Endothelial cell of umbilical vein (primary cell): ENCODE results near the gene B3GAT1. TPM values are rescaled to one million over a fixed set of nuclear protein-coding genes. Genes with fewer than 3 reads are reported as not detected.

Experiments used
- BruUV-seq: library from RNA; stranded (reverse); fragments of 400-500 nt; replicated peaks from 2 replicates; lab custom pipeline; 2021; lab: Mats Ljungman, UMichigan
- CTCF ChIA-PET: fragments of 300-600, 350-600 bp; sonication (Branson Sonifier 250); formaldehyde crosslinking; loops from one replicate; lab custom pipeline; 2021; ENCODE audit warnings: antibody characterized with exemption, inconsistent platforms; lab: Charles Lee
- POLR2A ChIA-PET: fragments of 300-600, 350-600 bp; sonication (Branson Sonifier 250); formaldehyde crosslinking; loops from one replicate; lab custom pipeline; 2021; ENCODE audit warnings: antibody characterized with exemption, inconsistent platforms; lab: Charles Lee
- DNase-seq: peaks from one replicate; pipeline ENCODE4 v3.0.0-alpha.2; 2011; ENCODE audit warnings: low read depth, low spot score
- FAIRE-seq: peaks from 2 replicates; lab custom pipeline; 2011; peaks lifted over from hg19 to GRCh38; lab: Jason Lieb, UNC
- H2AFZ ChIP-seq: 2 replicates; pipeline ENCODE4 v1.6.0; 2012; ENCODE audit warnings: low read depth, low read length, control low read depth, inconsistent platforms
- H3K27ac ChIP-seq: 2 replicates; pipeline ENCODE4 v1.5.1; 2011; ENCODE audit warnings: low read depth, mild to moderate bottlenecking, control low read depth, low read length, moderate library complexity; ENCODE audit not compliant: insufficient read depth
- H3K27me3 ChIP-seq, 2 experiments: 2 replicates each; pipeline versions ENCODE4 v1.6.0 to v1.6.1; 2011; ENCODE audit warnings: low read length in 2 of 2, mixed read lengths in 1 of 2; ENCODE audit not compliant: control insufficient read depth in 2 of 2, insufficient read depth in 2 of 2
- H3K36me3 ChIP-seq, 2 experiments: 2 replicates in 1 of 2; 3 replicates in 1 of 2; pipeline ENCODE4 v1.5.1; 2011; ENCODE audit warnings: low read length in 2 of 2, mild to moderate bottlenecking in 1 of 2, moderate library complexity in 1 of 2; ENCODE audit not compliant: control insufficient read depth in 2 of 2, insufficient read depth in 2 of 2; ENCODE audit errors: extremely low read depth in 1 of 2
- H3K4me1 ChIP-seq: 3 replicates; pipeline ENCODE4 v1.5.1; 2011; ENCODE audit warnings: mild to moderate bottlenecking, low read length; ENCODE audit not compliant: control insufficient read depth, insufficient read depth; ENCODE audit errors: extremely low read depth
- H3K4me2 ChIP-seq: 2 replicates; pipeline ENCODE4 v1.6.1; 2011; ENCODE audit warnings: low read length, control low read depth, mixed read lengths; ENCODE audit not compliant: insufficient read depth
- H3K4me3 ChIP-seq, 3 experiments: fragments of 200-600 bp in 1 of 3; sonication (generic), shearing (Covaris generic) in 1 of 3; replicated peaks in 1 of 3; 2 replicates each; pipeline ENCODE4 v1.5.1; 2011 to 2016; ENCODE audit warnings: control low read depth in 3 of 3, low read length in 3 of 3, mild to moderate bottlenecking in 2 of 3, inconsistent platforms in 1 of 3, low read depth in 1 of 3, moderate library complexity in 1 of 3; ENCODE audit not compliant: insufficient read depth in 1 of 3
- H3K79me2 ChIP-seq: 2 replicates; pipeline ENCODE4 v1.6.0; 2012; ENCODE audit warnings: low read length, inconsistent platforms; ENCODE audit not compliant: control insufficient read depth, insufficient read depth
- H3K9ac ChIP-seq: replicated peaks from 2 replicates; pipeline ENCODE3; 2011; ENCODE audit warnings: low read length, control low read depth; ENCODE audit not compliant: insufficient read depth; ENCODE audit errors: extremely low read depth
- H3K9me1 ChIP-seq: replicated peaks from 3 replicates; pipeline ENCODE4 v1.6.0; 2011; ENCODE audit warnings: mild to moderate bottlenecking, low read length; ENCODE audit not compliant: control insufficient read depth, insufficient read depth; ENCODE audit errors: extremely low read depth
- H3K9me3 ChIP-seq: replicated peaks from 2 replicates; pipeline ENCODE4 v1.5.1; 2012; ENCODE audit warnings: low read length, inconsistent platforms; ENCODE audit not compliant: control insufficient read depth, insufficient read depth
- H4K20me1 ChIP-seq: replicated peaks from 2 replicates; pipeline ENCODE3; 2011; ENCODE audit warnings: mild to moderate bottlenecking, low read length; ENCODE audit not compliant: control insufficient read depth, insufficient read depth; ENCODE audit errors: extremely low read depth
- EZH2 ChIP-seq: IDR thresholded peaks from 2 replicates; pipeline ENCODE4 v1.6.1; 2012; ENCODE audit warnings: borderline replicate concordance, low read depth, mild to moderate bottlenecking, moderate library complexity, low read length, inconsistent platforms; ENCODE audit not compliant: severe bottlenecking
- FOS ChIP-seq: IDR thresholded peaks from 2 replicates; pipeline ENCODE4 v1.6.1; 2011; ENCODE audit warnings: mild to moderate bottlenecking, low read length, moderate library complexity, borderline replicate concordance; ENCODE audit not compliant: insufficient read depth
- GATA2 ChIP-seq: IDR thresholded peaks from 2 replicates; pipeline ENCODE4 v1.7.0; 2011; ENCODE audit warnings: low read depth, mild to moderate bottlenecking, moderate library complexity, mixed read lengths, low read length; ENCODE audit not compliant: insufficient read length, insufficient read depth
- JUN ChIP-seq: IDR thresholded peaks from 2 replicates; pipeline ENCODE4 v1.6.1; 2011; ENCODE audit warnings: borderline replicate concordance, low read depth; ENCODE audit not compliant: insufficient read length, insufficient read depth
- MYC ChIP-seq: IDR thresholded peaks from one replicate; pipeline ENCODE4 v1.6.1; 2011; ENCODE audit warnings: mild to moderate bottlenecking, low read depth, low read length
- POLR2A ChIP-seq: IDR thresholded peaks from 2 replicates; pipeline ENCODE4 v1.6.1; 2012; ENCODE audit warnings: low read depth, mild to moderate bottlenecking, control low read depth, low read length
- POLR2AphosphoS5 ChIP-seq: IDR thresholded peaks from 2 replicates; pipeline ENCODE4 v1.6.1; 2012; ENCODE audit warnings: low read depth, mild to moderate bottlenecking, control low read depth, low read length, moderate library complexity; ENCODE audit not compliant: insufficient read depth
- dilution Hi-C: fragments of 300-500 bp; cut with MboI; formaldehyde crosslinking; loops from one replicate; pipeline ENCODE4 v1.15.0; 2019; ENCODE audit warnings: low sequenced_read_pairs; ENCODE audit not compliant: extremely low pct_ligation_motif_present
- intact Hi-C: fragments of 100-400 bp; cut with micrococcal nuclease; formaldehyde crosslinking; loops from one replicate; pipeline ENCODE4 v1.10.0; 2022
- polyA plus RNA-seq, 4 experiments: library from polyadenylated mRNA; depleted of rRNA in 3 of 4; stranded (reverse) in 3 of 4; unstranded in 1 of 4; fragments of >200 nt; gene quantifications; 2 replicates each; pipeline versions ENCODE4 v1.2.1 to v1.2.3, GENCODE V29; 2011 to 2012; ENCODE audit warnings: missing spikeins in 1 of 4
- total RNA-seq: library from RNA; stranded (reverse); gene quantifications from 2 replicates; pipeline ENCODE4 v1.2.3, GENCODE V29; 2021
- TF ChIP-seq, protein P1 (sequence below): IDR thresholded peaks from 2 replicates; pipeline ENCODE4 v1.6.1; 2011; ENCODE audit not compliant: insufficient read depth, insufficient read length
- TF ChIP-seq, protein P2 (sequence below), 2 donors: IDR thresholded peaks; 1 replicate in 1 of 2; 2 replicates in 1 of 2; pipeline ENCODE4 v1.5.1; 2011; ENCODE audit warnings: low read length in 2 of 2, mild to moderate bottlenecking in 2 of 2, moderate library complexity in 2 of 2, control low read depth in 1 of 2, inconsistent platforms in 1 of 2, low read depth in 1 of 2; ENCODE audit not compliant: insufficient read depth in 1 of 2; ENCODE audit errors: extremely low read depth in 1 of 2

The B3GAT1 gene
- total and polyA plus RNA-seq, 2 donors (not counting 3 experiments of a cell fraction or from before 2014, with no cell fraction given) = 0.01 TPM; not detected in 1

DNA sequence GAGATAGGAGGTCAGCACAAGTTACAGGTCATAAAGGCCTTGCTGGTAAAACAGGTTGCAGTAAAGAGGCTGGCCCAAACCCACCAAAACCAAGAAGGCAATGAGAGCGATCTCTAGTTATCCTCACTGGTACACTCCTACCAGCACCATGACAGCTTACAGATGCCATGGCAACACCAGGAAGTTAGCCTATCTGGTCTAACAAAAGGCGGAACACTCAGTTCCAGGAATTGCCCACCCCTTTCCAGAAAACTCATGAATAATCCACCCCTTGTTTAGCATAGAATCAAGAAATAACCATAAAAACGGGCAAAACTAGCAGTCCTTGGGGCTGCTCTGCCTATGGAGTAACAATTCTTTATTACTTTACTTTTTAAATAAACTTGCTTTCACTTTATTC lies 43.5 kb upstream of the B3GAT1 start:
- Histone ChIP-seq H3K27me3 (no peaks in the 10 kb centered on the region), H3K9me3 (no peaks in the 10 kb centered on the region), H2AFZ (no peak overlapping the region), H3K4me1 (no peaks in the 10 kb centered on the region), H3K9me1 (no peaks in the 10 kb centered on the region), H3K36me3 (no peaks in the 10 kb centered on the region), H3K4me2 (no peak overlapping the region), H4K20me1 (no peaks in the 10 kb centered on the region), H3K79me2 (no peaks in the 10 kb centered on the region), H3K4me3 (no peak overlapping the region), H3K27ac (no peak overlapping the region), H3K9ac (no peak overlapping the region)
- POLR2A ChIA-PET = no interaction called here
- CTCF ChIA-PET = no interaction called here
- FAIRE-seq = no peak
- TF ChIP-seq FOS = no peak
- TF ChIP-seq POLR2A = no peak
- no peak for TF ChIP-seq GATA2
- TF ChIP-seq MYC = no peak
- no peak for TF ChIP-seq JUN
- TF ChIP-seq EZH2 = no peak
- TF ChIP-seq, protein P1, sequence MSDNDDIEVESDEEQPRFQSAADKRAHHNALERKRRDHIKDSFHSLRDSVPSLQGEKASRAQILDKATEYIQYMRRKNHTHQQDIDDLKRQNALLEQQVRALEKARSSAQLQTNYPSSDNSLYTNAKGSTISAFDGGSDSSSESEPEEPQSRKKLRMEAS = no peak
- TF ChIP-seq POLR2AphosphoS5 = no peak
- no TSS peak for BruUV-seq
- dilution Hi-C loops = no loop called here
- DNase-seq = no peak
- intact Hi-C loops = no loop called here

DNA sequence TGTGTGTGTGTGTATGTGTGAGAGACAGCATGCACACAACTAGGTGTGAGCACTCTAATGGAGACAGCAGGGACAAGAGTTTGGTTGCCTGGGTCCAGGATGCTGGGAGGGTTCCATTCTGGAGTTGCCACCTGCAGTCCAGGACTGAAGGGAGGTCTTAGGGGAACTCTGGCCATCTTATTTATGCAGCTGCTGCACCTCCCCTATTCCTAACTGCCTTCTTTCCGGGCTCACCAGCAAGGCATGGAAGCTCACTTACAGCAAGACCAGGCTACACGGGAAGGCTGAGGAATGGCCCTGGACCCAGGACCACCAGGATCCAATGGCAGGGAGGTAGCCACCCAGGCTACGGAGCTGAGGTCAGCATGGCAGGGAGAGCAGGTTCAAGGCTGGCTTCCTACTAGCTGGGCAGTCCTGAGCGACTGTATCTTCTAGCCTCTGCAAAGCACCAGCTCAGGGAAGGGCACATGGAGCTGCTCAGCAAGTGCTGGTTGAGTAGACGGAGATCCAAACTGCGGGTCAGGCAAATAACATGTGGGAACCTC lies 42.2 kb upstream of the B3GAT1 start:
- Histone ChIP-seq H3K4me3 (no peak overlapping the region), H3K4me2 (no peak overlapping the region), H3K9me1 (no peaks in the 10 kb centered on the region), H3K9ac (no peak overlapping the region), H3K27me3 (no peaks in the 10 kb centered on the region), H3K9me3 (peaks cover 2% of the 10 kb centered on the region), H3K36me3 (no peaks in the 10 kb centered on the region), H3K4me1 (no peaks in the 10 kb centered on the region), H4K20me1 (no peaks in the 10 kb centered on the region), H3K27ac (no peak overlapping the region), H2AFZ (no peak overlapping the region), H3K79me2 (no peaks in the 10 kb centered on the region)
- TF ChIP-seq, protein P2, sequence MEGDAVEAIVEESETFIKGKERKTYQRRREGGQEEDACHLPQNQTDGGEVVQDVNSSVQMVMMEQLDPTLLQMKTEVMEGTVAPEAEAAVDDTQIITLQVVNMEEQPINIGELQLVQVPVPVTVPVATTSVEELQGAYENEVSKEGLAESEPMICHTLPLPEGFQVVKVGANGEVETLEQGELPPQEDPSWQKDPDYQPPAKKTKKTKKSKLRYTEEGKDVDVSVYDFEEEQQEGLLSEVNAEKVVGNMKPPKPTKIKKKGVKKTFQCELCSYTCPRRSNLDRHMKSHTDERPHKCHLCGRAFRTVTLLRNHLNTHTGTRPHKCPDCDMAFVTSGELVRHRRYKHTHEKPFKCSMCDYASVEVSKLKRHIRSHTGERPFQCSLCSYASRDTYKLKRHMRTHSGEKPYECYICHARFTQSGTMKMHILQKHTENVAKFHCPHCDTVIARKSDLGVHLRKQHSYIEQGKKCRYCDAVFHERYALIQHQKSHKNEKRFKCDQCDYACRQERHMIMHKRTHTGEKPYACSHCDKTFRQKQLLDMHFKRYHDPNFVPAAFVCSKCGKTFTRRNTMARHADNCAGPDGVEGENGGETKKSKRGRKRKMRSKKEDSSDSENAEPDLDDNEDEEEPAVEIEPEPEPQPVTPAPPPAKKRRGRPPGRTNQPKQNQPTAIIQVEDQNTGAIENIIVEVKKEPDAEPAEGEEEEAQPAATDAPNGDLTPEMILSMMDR (IDR thresholded peaks at IDR 0.05; ENCODE audit: extremely low read depth in 1 of 2, insufficient read depth in 1 of 2, low read depth in 1 of 2, low read length in 2 of 2) = no peak
- TF ChIP-seq, protein P1 = no peak
- TF ChIP-seq POLR2A (no peak), FOS (no peak), POLR2AphosphoS5 (no peak), GATA2 (no peak), MYC (no peak), EZH2 (no peak), JUN (no peak)
- dilution Hi-C loops (no loop called here), intact Hi-C loops (no loop called here)
- CTCF ChIA-PET = no interaction called here
- BruUV-seq = no TSS peak
- DNase-seq (no peak), FAIRE-seq (no peak)
- POLR2A ChIA-PET = no interaction called here
